Muscle layer of duodenum (tissue), 2 donors: Measurements from ENCODE around the gene ADCY1.

Source experiments
- H3K27ac ChIP-seq: one replicate; pipeline ENCODE4 v1.7.0; 2013; ENCODE audit warnings: mild to moderate bottlenecking, low read length
- H3K27me3 ChIP-seq: one replicate; pipeline ENCODE4 v1.7.0; 2013; ENCODE audit warnings: low read depth, mild to moderate bottlenecking, control low read depth, low read length
- H3K36me3 ChIP-seq, 2 donors: one replicate each; pipeline ENCODE4 v1.7.0; 2013; ENCODE audit warnings: low read length in 2 of 2, control low read depth in 1 of 2, mild to moderate bottlenecking in 1 of 2; ENCODE audit not compliant: insufficient read depth in 2 of 2, control insufficient read depth in 1 of 2
- H3K4me1 ChIP-seq, 2 donors: one replicate each; pipeline ENCODE4 v1.7.0; 2013; ENCODE audit warnings: low read length in 2 of 2, mild to moderate bottlenecking in 2 of 2, control low read depth in 1 of 2, moderate library complexity in 1 of 2; ENCODE audit not compliant: insufficient read depth in 2 of 2, control insufficient read depth in 1 of 2
- H3K4me3 ChIP-seq, 2 donors: one replicate each; pipeline ENCODE4 v1.7.0; 2013; ENCODE audit warnings: low read length in 2 of 2, low read depth in 1 of 2, mild to moderate bottlenecking in 1 of 2
- H3K9me3 ChIP-seq, 2 donors: one replicate each; pipeline ENCODE4 v1.7.0; 2013; ENCODE audit warnings: low read length in 2 of 2, control low read depth in 1 of 2, mild to moderate bottlenecking in 1 of 2; ENCODE audit not compliant: control insufficient read depth in 1 of 2
- donor health status: healthy.

Gene ADCY1

DNA sequence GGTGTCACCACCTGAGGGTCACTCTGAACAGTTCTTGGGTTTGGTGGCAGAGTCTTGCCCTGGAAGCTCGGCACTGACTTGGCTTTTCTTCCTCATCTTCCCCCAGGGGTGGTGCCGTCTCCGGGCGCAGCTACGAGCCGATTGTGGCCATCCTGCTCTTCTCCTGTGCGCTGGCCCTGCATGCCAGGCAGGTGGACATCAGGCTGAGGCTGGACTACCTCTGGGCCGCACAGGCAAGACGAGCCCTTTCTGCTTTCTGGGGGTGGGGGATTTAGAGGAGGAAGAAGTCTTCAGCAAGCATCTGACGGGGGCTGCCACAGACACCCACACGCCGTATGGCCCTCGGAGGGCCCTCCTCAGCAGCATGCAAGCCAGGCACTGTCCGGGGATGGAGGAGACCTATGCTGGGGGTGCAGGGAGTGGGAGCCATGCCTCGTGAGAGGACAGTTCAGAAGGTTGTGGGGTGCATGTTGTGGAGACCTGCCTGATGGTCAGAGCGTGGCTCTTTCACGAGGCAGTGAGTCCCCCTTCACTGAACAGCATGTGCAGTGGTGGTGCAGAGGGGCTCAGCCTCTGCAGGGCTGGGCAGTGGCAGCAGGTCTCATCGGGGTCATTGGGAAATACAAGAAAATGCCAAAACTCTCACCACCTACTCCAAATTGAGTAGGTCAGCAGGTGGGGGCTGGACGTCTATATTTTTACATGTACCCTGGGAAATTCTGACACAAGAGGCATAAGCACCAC, 112.4 kb downstream of the ADCY1 start:
- Histone ChIP-seq H3K27me3 (no peaks in the 10 kb centered on the region), H3K9me3 (no peaks in the 10 kb centered on the region), H3K4me3 (no peak overlapping the region), H3K4me1 (no peaks in the 10 kb centered on the region), H3K27ac (no peak overlapping the region), H3K36me3 (no peaks in the 10 kb centered on the region)

DNA sequence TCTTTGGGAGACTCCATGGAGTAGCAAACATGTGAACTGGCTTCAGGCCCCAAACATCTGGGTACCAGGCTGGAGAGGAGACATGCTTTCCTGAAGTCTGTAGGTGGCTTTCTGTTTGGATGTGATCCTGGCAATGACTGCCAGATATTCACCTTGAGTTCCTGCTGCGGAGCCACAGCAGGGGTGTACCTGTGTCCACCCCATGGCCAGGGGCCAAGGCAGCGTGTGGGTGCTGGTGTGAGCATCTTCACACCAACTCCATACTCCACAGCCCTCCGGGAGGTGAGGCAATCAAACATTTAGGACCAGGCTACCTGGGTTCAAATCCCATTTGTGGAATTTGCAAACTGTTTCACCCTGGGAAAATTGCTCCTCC, 113.0 kb downstream of the ADCY1 start:
- Histone ChIP-seq H3K4me3 (no peak overlapping the region), H3K27me3 (no peaks in the 10 kb centered on the region), H3K36me3 (no peaks in the 10 kb centered on the region), H3K9me3 (no peaks in the 10 kb centered on the region), H3K27ac (no peak overlapping the region), H3K4me1 (no peaks in the 10 kb centered on the region)

DNA sequence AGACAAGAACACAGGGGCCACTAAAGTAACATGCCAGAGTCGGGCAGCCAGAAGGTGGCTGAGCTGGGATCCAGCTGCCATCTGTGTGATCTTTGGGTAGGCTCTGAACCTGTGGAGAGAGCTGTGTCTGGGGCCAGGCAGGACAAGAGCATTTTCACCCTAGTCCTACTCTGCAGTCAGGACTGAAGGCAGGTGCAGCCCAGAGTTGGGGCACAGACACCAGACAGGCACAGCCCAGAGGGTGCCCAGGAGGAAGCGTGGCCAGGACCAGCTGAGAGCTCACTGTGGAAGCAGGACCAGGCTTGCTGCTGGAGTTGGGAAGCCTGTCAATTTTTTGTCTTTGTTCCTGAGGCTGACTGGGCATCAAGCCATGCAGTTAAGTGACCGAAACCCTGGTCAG, 113.6 kb downstream of the ADCY1 start:
- no peaks in the 10 kb centered on the region for H3K9me3 ChIP-seq
- no peaks in the 10 kb centered on the region for H3K4me1 ChIP-seq
- no peak overlapping the region for H3K4me3 ChIP-seq
- H3K27ac ChIP-seq, result no peak overlapping the region
- no peaks in the 10 kb centered on the region for H3K27me3 ChIP-seq
- H3K36me3 ChIP-seq, result no peaks in the 10 kb centered on the region

DNA sequence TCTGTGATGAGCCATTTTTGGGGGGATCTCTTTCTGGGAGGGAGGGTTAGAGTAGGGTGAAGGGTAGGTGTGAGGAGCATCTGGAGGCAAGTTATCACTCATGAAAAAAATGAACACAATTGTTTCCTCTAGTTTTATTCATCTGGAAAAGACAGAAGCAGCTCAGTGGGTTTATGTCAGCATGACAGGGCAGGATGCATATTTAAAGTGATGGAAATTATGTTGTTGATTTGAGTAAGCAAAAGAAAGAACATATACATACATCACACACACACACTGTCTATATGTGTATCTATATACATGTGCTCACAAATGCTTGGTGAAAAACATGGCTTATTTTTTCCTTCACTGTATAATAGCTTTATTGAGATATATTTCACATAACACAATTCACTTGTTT, 114.2 kb downstream of the ADCY1 start:
- Histone ChIP-seq H3K4me1 (no peaks in the 10 kb centered on the region), H3K9me3 (no peaks in the 10 kb centered on the region), H3K36me3 (no peaks in the 10 kb centered on the region), H3K27ac (no peak overlapping the region), H3K27me3 (no peaks in the 10 kb centered on the region), H3K4me3 (no peak overlapping the region)

DNA sequence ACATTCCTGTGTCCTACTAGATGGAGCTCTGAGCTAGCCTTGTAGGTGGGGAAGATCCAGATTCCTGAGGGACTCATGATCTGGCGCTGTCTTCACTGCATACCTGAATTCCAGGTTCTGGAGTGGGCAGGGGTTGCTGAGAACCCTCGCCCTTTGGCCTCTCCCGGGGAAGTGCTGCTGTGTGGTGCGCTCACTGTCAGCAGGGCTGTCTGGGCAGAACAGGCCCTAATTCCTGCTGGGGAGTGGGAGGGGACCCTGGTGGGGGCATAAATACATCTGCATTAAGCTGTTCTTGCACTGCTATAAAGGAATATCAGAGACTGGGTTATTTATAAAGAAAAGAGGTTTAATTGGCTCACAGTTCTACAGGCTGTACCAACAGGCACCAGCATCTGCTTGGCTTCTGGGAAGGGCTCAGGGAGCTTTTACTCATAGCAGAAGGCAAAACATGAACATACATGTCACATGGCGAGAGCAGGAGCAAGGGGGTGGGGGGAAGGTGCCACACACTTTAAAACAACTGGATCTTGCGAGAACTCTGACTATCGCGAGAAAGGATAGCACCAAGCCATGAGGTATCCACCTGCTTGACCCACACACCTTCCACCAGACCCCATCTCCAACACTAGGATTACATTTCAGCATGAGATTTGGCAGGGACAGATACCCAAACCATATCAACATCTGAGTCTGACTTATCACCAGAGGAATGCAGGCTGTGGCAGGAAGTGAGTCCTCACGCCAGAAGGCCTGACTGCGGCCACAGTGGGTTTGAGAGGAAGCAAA, 115.0 kb downstream of the ADCY1 start:
- Histone ChIP-seq H3K36me3 (no peaks in the 10 kb centered on the region), H3K27ac (no peak overlapping the region), H3K27me3 (no peaks in the 10 kb centered on the region), H3K4me1 (no peaks in the 10 kb centered on the region), H3K4me3 (no peak overlapping the region), H3K9me3 (no peaks in the 10 kb centered on the region)

DNA sequence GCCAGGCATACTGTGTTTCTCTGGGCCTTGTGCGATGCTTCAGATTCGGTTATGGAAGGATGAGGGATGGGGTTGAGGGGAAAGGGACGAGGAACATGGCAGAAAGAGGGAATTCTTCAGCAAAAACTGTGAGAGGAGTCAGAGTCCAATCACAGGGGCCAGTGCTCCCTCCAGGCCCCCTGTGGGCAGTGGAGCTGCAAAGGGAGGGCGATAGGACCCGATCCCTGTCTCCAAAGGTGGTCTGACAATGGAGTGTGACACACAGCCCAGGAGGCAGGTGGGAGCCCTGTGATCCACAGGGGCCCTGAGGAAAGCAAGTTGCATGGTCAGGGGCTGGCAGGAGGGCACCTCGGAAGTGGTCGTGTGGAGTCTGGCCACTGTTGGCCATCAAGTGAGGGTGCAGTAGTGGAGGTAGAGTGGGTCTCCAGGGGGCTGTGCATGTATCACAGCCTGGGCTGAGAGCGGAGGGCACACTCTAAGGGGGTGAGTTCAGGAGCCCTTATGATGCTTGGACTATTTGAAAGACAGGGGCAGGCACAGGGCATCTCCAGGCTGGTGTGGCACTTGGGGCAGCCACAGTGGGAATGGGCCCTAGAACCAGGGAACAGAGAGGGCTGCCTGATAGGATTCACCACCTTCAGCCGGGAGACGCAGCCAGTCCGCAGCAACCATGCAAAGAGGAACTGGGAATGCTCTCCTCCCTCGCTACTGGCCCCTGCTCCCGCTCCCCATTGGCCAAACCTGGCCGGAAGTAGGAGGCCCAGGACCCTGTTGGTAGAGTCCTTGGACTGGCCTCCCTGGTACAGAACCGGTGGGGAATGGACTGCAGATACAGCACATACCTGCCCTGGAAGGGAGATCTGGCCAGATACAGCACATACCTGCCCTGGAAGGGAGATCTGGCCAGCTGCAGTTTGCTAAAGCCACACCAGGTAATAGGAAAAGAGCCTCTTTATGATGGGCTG, 115.9 kb downstream of the ADCY1 start:
- Histone ChIP-seq H3K27ac (no peak overlapping the region), H3K4me1 (no peaks in the 10 kb centered on the region), H3K9me3 (no peaks in the 10 kb centered on the region), H3K36me3 (no peaks in the 10 kb centered on the region), H3K4me3 (no peak overlapping the region), H3K27me3 (no peaks in the 10 kb centered on the region)

DNA sequence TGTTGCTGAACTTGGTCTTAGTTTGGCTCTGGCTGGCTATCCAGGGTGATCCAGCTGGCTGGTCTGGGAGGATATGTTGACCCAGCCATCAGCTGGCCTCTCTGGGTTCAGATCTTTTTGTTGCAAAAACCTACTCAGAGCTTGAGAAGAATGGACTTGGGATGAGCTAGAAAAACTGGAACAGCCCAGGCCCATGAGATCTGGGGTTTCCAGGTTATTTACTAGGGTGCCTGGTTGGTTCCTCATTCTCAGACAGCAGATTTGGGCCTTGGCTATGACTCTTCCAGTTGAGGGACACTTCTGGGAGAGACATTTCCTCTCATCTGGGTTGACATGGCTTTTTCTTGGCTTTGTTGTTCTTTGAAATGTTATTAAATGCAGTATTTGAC, 116.6 kb downstream of the ADCY1 start:
- no peaks in the 10 kb centered on the region for H3K9me3 ChIP-seq
- H3K27ac ChIP-seq, result no peak overlapping the region
- H3K4me3 ChIP-seq, result no peak overlapping the region
- H3K36me3 ChIP-seq, result no peaks in the 10 kb centered on the region
- no peaks in the 10 kb centered on the region for H3K4me1 ChIP-seq
- H3K27me3 ChIP-seq, result no peaks in the 10 kb centered on the region

DNA sequence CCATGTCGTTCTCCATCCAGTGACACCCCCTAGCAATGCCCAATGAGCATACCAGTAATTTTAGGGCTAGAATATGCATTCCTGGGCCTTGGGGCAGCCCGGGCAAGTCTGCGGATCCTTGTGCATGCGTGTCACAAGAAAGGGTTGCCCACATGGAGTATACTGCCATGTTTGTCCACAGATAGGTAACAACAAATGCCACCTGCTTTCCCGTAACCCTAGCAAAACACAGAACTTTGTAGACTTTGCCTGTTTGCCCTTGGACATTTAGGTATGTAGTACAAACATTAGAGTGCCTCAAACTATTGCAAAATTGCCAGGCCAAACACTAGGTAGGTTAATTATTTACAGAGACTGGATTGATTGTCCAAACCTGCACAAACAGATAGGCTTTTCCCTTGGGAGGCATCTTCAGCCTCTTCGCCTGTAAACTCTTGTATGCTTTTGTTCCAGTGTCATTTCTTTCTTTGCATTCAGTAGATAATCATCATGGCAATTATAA, 117.0 kb downstream of the ADCY1 start:
- Histone ChIP-seq H3K4me3 (no peak overlapping the region), H3K36me3 (no peaks in the 10 kb centered on the region), H3K4me1 (no peaks in the 10 kb centered on the region), H3K9me3 (no peaks in the 10 kb centered on the region), H3K27ac (no peak overlapping the region), H3K27me3 (no peaks in the 10 kb centered on the region)

DNA sequence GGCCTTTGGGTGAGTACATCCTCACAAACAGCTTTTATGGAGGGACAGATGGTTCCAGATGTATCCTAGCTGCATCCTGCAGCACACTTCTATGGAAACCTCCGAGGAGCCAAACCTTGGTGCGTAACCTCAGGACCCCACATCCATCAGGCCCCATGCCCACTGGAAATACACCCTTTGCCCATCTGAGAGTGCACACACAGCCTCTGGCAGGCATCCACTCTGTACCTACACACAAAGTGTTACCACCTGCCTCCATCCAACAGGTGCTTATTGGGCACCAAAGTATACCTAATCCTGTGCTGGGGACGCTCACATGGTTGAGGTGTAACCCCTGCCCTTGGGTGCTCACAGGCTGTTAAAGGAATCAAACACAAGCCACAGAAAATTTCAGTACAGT, 117.9 kb downstream of the ADCY1 start:
- no peaks in the 10 kb centered on the region for H3K4me1 ChIP-seq
- H3K27me3 ChIP-seq, result no peaks in the 10 kb centered on the region
- no peaks in the 10 kb centered on the region for H3K36me3 ChIP-seq
- H3K4me3 ChIP-seq, result no peak overlapping the region
- H3K9me3 ChIP-seq, result no peaks in the 10 kb centered on the region
- no peak overlapping the region for H3K27ac ChIP-seq

DNA sequence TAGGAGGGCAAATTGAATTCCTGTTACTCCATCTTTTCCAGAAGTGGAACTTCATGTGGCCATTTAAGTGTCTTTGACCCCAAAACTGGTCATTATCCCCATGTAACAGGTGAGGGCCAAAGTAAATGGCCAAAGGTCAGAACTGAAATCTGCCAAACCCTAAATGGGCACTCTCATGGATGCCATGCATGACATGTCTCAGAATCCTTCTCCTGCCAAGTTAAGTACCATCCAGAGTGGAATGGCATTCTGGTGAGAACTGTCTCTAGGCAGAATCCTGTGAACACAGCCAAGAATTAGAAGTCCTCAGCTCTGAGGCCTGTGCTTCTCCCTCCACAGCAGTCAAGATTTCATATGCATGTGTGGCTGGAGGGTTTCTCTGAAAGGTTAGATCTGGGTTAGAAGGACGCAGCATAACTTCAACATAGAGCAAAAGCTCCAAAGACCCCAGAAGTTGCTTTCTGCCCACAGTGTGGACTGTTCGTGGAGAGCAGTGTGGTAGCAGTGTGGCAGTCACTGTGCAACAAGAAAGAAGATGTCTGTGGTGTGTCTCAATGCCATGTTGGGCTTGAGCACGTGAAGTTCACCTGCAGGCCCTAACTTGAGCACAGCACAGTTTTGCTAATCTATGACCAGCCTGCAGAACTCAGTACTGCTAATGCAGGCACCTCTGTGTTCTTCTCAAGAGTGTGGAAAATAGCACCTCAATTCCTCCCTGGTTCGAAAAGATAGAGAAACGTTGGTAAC, 121.3 kb downstream of the ADCY1 start:
- Histone ChIP-seq H3K27ac (no peak overlapping the region), H3K36me3 (no peaks in the 10 kb centered on the region), H3K4me3 (no peak overlapping the region), H3K4me1 (no peaks in the 10 kb centered on the region), H3K9me3 (no peaks in the 10 kb centered on the region), H3K27me3 (no peaks in the 10 kb centered on the region)
